NCI-H2081 (cell line): ENCODE measurements around the gene BMPR2.

Experiments used
- DNase-seq, 2 experiments: peaks; one replicate each; lab custom pipeline; 2025; lab: John Stamatoyannopoulos, UW

Gene BMPR2

DNA sequence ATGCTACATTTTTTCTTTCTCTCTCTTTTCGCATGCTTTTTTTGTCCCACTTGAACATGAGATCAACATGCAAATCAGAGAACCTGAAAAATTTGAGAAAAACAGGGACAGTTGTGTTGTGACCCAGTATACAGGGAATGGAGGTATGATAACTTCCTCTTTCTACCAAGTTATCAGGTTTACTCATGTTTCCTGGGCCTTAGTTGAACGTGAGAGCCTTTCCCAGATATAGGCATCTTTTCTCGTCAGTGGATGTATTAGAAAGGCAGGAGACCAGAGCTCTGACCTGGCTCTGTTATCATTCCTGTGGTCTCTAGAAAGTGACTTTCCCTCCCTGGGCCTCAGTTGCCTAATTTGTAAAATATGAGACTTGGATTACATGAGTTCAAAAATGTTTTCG lies 228.6 kb downstream of the BMPR2 start:
- no peak for DNase-seq

DNA sequence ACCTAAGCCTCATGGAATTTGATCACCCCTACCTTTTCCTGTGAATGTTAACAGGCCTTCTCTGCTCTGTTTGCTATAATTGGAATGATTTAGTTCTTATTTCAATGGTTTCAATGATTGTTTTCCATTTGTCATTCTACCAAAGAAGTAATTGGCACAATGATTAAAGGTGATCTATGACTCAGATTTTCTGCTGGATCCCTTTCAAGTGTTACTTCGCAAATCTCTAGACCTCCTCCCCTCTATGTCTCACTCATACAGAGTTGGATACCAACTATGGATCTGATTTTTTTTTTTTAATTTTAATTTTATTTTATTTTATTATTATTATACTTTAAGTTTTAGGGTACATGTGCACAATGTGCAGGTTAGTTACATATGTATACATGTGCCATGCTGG lies 229.0 kb downstream of the BMPR2 start:
- no peak for DNase-seq

DNA sequence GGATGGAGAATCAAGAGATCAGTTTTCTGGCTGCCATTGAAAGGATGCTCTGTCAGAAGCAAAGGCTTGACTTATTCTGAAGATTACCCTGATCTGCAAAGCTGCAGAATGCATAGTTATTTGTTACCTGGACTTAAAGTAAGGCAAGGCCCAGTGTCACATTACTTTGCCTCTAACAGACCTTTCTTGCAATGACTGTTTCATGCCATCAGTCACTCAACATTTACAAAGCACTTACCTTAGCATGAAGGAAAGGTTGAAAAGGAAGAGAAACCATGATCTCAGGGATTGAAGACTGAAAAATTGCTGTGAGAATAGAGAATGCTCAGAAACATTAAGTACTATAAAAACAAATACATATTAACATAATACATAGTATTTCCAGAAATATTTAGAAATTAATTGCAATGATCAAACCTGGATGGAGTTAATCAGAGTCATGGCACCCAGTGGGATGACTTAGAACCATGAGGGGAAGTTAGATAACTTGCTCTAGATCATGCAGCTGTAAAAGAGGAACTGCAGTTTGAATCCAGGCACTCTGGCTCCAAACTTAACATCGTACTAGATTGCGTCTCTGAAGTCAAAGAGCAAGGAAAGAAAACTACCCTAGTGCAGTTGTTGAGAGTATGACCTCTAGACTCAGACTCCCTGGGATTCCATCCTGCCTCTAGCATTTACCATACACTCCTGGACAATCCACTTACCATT lies 232.2 kb downstream of the BMPR2 start:
- no peak for DNase-seq

DNA sequence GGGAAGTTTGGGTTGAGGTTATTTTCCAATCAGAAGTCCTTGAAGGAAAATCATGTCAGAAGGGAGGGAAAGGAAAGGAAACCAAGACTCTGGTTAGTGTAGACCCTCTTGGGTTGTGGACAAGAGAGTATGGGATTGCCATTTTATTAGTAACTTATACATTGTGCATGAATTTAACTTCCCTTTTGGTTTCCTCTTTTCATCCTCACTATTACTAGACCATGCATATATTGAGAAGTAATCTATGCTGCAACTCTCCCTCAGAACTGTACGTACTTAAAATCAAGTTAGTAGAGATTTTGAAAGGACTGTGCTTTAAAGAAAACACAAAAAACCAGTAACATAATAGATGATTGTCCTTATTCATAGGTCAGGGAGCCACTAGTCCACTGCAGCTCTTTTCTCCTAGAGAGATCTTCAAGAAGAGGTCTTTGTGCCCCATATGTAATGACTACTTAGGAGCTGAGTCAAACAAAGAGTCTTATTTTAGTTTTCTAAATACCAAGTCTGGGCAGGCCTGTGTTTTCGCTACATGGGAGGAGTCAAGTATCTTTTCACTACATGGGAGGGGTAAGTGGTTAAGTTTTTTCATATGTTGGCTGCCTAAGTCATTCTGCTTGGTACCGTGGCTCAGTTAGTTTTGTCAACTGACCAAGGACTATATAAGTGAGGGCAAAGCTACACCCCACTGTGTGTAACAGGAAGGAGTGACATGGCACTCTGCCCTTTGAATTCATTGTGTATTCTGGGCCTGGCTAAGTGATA lies 233.4 kb downstream of the BMPR2 start:
- no peak for DNase-seq

DNA sequence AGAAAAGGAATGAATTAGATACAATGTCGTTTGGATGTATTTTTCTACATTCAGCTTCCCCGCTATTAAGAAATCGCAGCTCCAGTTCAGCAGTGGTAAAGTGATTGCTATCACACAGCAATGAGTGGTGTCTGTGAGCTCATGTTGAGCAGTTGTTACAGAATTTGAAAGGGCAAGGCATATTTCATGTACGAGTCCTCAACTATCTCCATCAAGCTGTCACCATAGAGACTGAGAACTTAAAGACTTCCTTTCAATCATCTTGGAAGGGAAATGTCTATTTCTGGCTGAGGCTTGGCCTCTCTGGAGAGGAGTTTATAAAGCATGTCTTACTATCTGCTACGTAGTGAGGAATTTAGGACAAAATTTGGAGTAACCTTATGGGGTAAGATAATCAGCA lies 234.3 kb downstream of the BMPR2 start:
- DNase-seq = no peak

GRCh38 chr2:202612145-202612544 lies 236.0 kb downstream of the BMPR2 start:
- no peak for DNase-seq

DNA sequence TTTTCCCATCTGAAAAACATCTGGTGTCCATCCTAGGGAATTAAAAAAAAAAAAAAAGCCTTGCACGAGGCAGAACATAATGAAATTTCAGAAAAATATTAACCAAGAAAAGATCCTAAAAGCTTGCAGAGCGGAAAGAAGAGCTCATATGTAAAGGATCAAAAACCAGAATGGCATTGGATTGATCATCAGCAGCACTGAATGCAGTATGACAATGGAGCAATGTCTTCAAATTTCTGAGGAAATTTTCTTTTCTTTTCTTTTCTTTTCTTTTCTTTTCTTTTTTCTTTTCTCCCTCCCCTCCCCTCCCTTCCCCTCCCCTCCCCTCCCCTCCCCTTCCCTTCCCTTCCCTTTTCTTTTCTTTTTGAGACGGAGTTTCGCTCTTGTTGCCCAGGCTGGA lies 237.4 kb downstream of the BMPR2 start:
- no peak for DNase-seq
